K562 (cell line): ENCODE measurements around the gene PITPNM1. TPM values are rescaled to one million over a fixed set of nuclear protein-coding genes. Genes with fewer than 3 reads are reported as not detected.

Source experiments
- BMI1 ChIP-seq: fragments of 150-350 bp; IDR thresholded peaks from 2 replicates; pipeline ENCODE4 v1.6.1; 2014; ENCODE audit warnings: low read length
- CREM ChIP-seq: IDR thresholded peaks from 2 replicates; pipeline ENCODE4 v1.6.1; 2014; ENCODE audit warnings: antibody characterized with exemption, low read depth
- CSDE1 ChIP-seq, 2 experiments: fragments of 450-650 bp; IDR thresholded peaks; 2 replicates each; pipeline ENCODE4 v1.6.1; 2016; ENCODE audit warnings: mild to moderate bottlenecking in 1 of 2
- ETS2 ChIP-seq: IDR thresholded peaks from 2 replicates; pipeline ENCODE4 v1.6.1; 2016; ENCODE audit warnings: borderline replicate concordance, missing genetic modification characterization, mild to moderate bottlenecking, moderate library complexity, missing compliant biosample characterization; ENCODE audit not compliant: poor library complexity, severe bottlenecking
- ETV1 ChIP-seq: fragments of 450-650 bp; conservative IDR thresholded peaks from 2 replicates; pipeline ENCODE4 v1.6.1; 2016; ENCODE audit warnings: missing genetic modification characterization, control low read depth, low read depth, missing compliant biosample characterization
- FOXM1 ChIP-seq, 2 experiments: fragments of 450-650 bp in 1 of 2; sonication (generic) in 1 of 2; formaldehyde crosslinking in 1 of 2; IDR thresholded peaks; 2 replicates each; pipeline versions ENCODE4 v1.6.1 to v1.9.0; 2017 to 2022; ENCODE audit warnings: low read depth in 2 of 2, mild to moderate bottlenecking in 2 of 2, missing genetic modification reagents in 1 of 2, moderate library complexity in 1 of 2
- JUN ChIP-seq, 2 experiments: sonication (generic) in 1 of 2; formaldehyde crosslinking in 1 of 2; IDR thresholded peaks; 2 replicates each; pipeline versions ENCODE4 v1.6.1 to v1.8.0; 2012 to 2022; ENCODE audit warnings: borderline replicate concordance in 2 of 2, mild to moderate bottlenecking in 2 of 2, improper control_type of control experiment in 1 of 2, low read depth in 1 of 2, low read length in 1 of 2, missing genetic modification reagents in 1 of 2
- MCM5 ChIP-seq: fragments of 450-650 bp; IDR thresholded peaks from 2 replicates; pipeline ENCODE4 v1.6.1; 2016; ENCODE audit warnings: low read depth
- MLX ChIP-seq, 2 experiments: fragments of 450-650 bp in 1 of 2; sonication (generic) in 1 of 2; formaldehyde crosslinking; conservative IDR thresholded peaks; 2 replicates each; pipeline versions ENCODE4 v1.4.0 to v1.8.1; 2020 to 2022; ENCODE audit warnings: mild to moderate bottlenecking in 1 of 2, missing genetic modification reagents in 1 of 2
- RAD21 ChIP-seq, 2 experiments: fragments of 250-450 bp in 1 of 2; fragments of 450-650 bp in 1 of 2; sonication (Bioruptor Pico) in 1 of 2; formaldehyde crosslinking in 1 of 2; IDR thresholded peaks in 1 of 2; conservative IDR thresholded peaks in 1 of 2; 2 replicates each; pipeline versions ENCODE4 v1.4.0 to v1.8.0; 2020 to 2022; ENCODE audit warnings: mild to moderate bottlenecking in 2 of 2, moderate library complexity in 1 of 2
- SMARCE1 ChIP-seq: fragments of 450-650 bp; IDR thresholded peaks from 2 replicates; pipeline ENCODE4 v1.7.1; 2016; ENCODE audit warnings: mild to moderate bottlenecking
- SRSF7 ChIP-seq: fragments of 200-400 bp; formaldehyde crosslinking; optimal IDR thresholded peaks from 2 replicates; pipeline ENCODE3; 2017; ENCODE audit warnings: mild to moderate bottlenecking, low read depth, low read length
- SRSF9 ChIP-seq: fragments of 200-400 bp; formaldehyde crosslinking; IDR thresholded peaks from 2 replicates; pipeline ENCODE4 v1.6.1; 2017; ENCODE audit warnings: low read depth, low read length, borderline replicate concordance
- TAF1 ChIP-seq: IDR thresholded peaks from 2 replicates; pipeline ENCODE4 v1.6.1; 2011; ENCODE audit warnings: mild to moderate bottlenecking, low read length, moderate library complexity; ENCODE audit not compliant: insufficient read depth, control insufficient read depth, severe bottlenecking; ENCODE audit errors: extremely low read depth
- ZBED1 ChIP-seq: IDR thresholded peaks from 2 replicates; pipeline ENCODE4 v1.6.1; 2014
- ZBTB17 ChIP-seq: fragments of 450-650 bp; formaldehyde crosslinking; IDR thresholded peaks from 2 replicates; pipeline ENCODE4 v1.4.0; 2020; ENCODE audit warnings: mild to moderate bottlenecking
- ZBTB43 ChIP-seq: sonication (generic); formaldehyde crosslinking; IDR thresholded peaks from 2 replicates; pipeline ENCODE4 v1.8.0; 2023; ENCODE audit warnings: mild to moderate bottlenecking, missing genetic modification reagents
- ZEB2 ChIP-seq: fragments of 450-650 bp; IDR thresholded peaks from 2 replicates; pipeline ENCODE4 v1.6.1; 2016
- ZKSCAN8 ChIP-seq: fragments of 200-800 bp; sonication (Bioruptor generic); IDR thresholded peaks from 2 replicates; pipeline ENCODE4 v1.6.1; 2016; ENCODE audit warnings: missing genetic modification characterization, missing compliant biosample characterization
- ZNF384 ChIP-seq: IDR thresholded peaks from 2 replicates; pipeline ENCODE4 v1.6.1; 2012; ENCODE audit warnings: low read depth, low read length, improper control_type of control experiment
- ZNF778 ChIP-seq: fragments of 450-650 bp; formaldehyde crosslinking; IDR thresholded peaks from 2 replicates; pipeline ENCODE4 v1.4.0; 2020; ENCODE audit warnings: mild to moderate bottlenecking, moderate library complexity
- polyA plus RNA-seq, 8 experiments: library from polyadenylated mRNA; depleted of rRNA in 4 of 8; stranded (reverse) in 5 of 8; unstranded in 3 of 8; fragments of >200 nt; fragmentation: Nextera tagmentation in 2 of 8; fragmentation: Illumina TruSeq in 1 of 8; extraction: Ambion mirVana in 2 of 8; extraction: Trizol in 1 of 8; gene quantifications; 2 replicates each; pipeline versions ENCODE4 v1.2.1 to v1.2.3, GENCODE V29; 2011 to 2014; ENCODE audit warnings: inconsistent platforms in 1 of 8, missing spikeins in 1 of 8
- total RNA-seq, 7 experiments: library from RNA; depleted of rRNA in 6 of 7; stranded (reverse); fragments of >200 nt in 6 of 7; fragmentation: Illumina TruSeq in 2 of 7; extraction: Trizol in 2 of 7; gene quantifications; 2 replicates each; pipeline versions ENCODE4 v1.2.1 to v1.2.3, GENCODE V29; 2011 to 2021; ENCODE audit warnings: low replicate concordance in 1 of 7
- TF ChIP-seq, protein P1 (sequence below): IDR thresholded peaks from 2 replicates; pipeline ENCODE4 v1.6.1; 2014; ENCODE audit warnings: antibody characterized with exemption
- TF ChIP-seq, protein P2 (sequence below): fragments of 250-450 bp; sonication (Bioruptor Pico); IDR thresholded peaks from 2 replicates; pipeline ENCODE4 v1.9.0; 2021; ENCODE audit warnings: mild to moderate bottlenecking
- TF ChIP-seq, protein P3 (sequence below): fragments of 250-450 bp; sonication (Bioruptor Pico); IDR thresholded peaks from 2 replicates; pipeline ENCODE4 v1.8.0; 2021; ENCODE audit warnings: moderate library complexity, mild to moderate bottlenecking, inconsistent platforms

PITPNM1 gene
- total and polyA plus RNA-seq, 9 of the 15 experiments (the other 6 are each of a cell fraction or from before 2014, with no cell fraction given) = 0.11 to 53.7 (median 16.0) TPM

GRCh38 chr11:67463186-67463585, 42.0 kb downstream of the PITPNM1 start (continued):
- TF ChIP-seq MCM5 (no peak), ZBTB43 (CRISPR knock-in tag) (0 out of 2 replicates have a peak, but pooled peaks have one; percentile 41), ZNF778 (CRISPR knock-in tag) (no peak), BMI1 (no peak), ZEB2 (peak; percentile 73), FOXM1 (IDR thresholded peaks at IDR 0.05; ENCODE audit: low read depth) (no peak), FOXM1 (CRISPR knock-in tag; IDR thresholded peaks at IDR 0.05; ENCODE audit: low read depth) (0 out of 2 replicates have a peak, but pooled peaks have one; percentile 19), CSDE1 (IDR thresholded peaks at IDR 0.05) (no peak), CREM (peak; percentile 49), ZBTB17 (0 out of 2 replicates have a peak, but pooled peaks have one; percentile 50), ETS2 (tag) (no peak), JUN (IDR thresholded peaks at IDR 0.05; ENCODE audit: borderline replicate concordance, low read depth, low read length) (no peak), JUN (CRISPR knock-in tag; IDR thresholded peaks at IDR 0.05; ENCODE audit: borderline replicate concordance) (no peak), ZKSCAN8 (CRISPR knock-in tag) (no peak), ETV1 (tag) (no peak), SRSF7 (no peak), ZBED1 (0 out of 2 replicates have a peak, but pooled peaks have one; percentile 46), ZNF384 (no peak), SMARCE1 (peak; percentile 44; the same call in 1 of the 2 replicates), MLX (CRISPR knock-in tag; conservative IDR thresholded peaks at IDR 0.05) (no peak), SRSF9 (no peak), RAD21 (CRISPR knock-in tag; conservative IDR thresholded peaks at IDR 0.05 in 1 of 2, IDR thresholded peaks at IDR 0.05 in 1 of 2) (peak in 1 of 2 experiments; percentile 29; a peak in 2 of 4 replicates), TAF1 (no peak)
- TF ChIP-seq, protein P1, sequence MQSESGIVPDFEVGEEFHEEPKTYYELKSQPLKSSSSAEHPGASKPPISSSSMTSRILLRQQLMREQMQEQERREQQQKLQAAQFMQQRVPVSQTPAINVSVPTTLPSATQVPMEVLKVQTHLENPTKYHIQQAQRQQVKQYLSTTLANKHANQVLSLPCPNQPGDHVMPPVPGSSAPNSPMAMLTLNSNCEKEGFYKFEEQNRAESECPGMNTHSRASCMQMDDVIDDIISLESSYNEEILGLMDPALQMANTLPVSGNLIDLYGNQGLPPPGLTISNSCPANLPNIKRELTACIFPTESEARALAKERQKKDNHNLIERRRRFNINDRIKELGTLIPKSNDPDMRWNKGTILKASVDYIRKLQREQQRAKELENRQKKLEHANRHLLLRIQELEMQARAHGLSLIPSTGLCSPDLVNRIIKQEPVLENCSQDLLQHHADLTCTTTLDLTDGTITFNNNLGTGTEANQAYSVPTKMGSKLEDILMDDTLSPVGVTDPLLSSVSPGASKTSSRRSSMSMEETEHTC = no peak
- TF ChIP-seq, protein P2, sequence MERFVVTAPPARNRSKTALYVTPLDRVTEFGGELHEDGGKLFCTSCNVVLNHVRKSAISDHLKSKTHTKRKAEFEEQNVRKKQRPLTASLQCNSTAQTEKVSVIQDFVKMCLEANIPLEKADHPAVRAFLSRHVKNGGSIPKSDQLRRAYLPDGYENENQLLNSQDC (CRISPR knock-in tag) = no peak
- TF ChIP-seq, protein P3, sequence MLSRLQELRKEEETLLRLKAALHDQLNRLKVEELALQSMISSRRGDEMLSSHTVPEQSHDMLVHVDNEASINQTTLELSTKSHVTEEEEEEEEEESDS (CRISPR knock-in tag) = no peak
